Esophagus squamous epithelium (tissue), 4 donors: Measurements from ENCODE around the gene EDEM1.

Experiments
- POLR2A ChIP-seq, 4 donors: fragments of 450-650 bp; IDR thresholded peaks; one replicate each; pipeline ENCODE4 v1.6.1; 2017; ENCODE audit warnings: antibody characterized with exemption in 4 of 4, mild to moderate bottlenecking in 4 of 4, moderate library complexity in 3 of 4
- TF ChIP-seq, protein P1 (sequence below), 6 experiments: fragments of 450-650 bp in 4 of 6; fragments of 200-600 bp in 2 of 6; sonication (generic) in 2 of 6; IDR thresholded peaks; one replicate each; pipeline ENCODE4 v1.5.1; 2016 to 2019; ENCODE audit warnings: antibody characterized with exemption in 6 of 6, mild to moderate bottlenecking in 4 of 6, moderate library complexity in 4 of 6

- TF ChIP-seq, protein P1, sequence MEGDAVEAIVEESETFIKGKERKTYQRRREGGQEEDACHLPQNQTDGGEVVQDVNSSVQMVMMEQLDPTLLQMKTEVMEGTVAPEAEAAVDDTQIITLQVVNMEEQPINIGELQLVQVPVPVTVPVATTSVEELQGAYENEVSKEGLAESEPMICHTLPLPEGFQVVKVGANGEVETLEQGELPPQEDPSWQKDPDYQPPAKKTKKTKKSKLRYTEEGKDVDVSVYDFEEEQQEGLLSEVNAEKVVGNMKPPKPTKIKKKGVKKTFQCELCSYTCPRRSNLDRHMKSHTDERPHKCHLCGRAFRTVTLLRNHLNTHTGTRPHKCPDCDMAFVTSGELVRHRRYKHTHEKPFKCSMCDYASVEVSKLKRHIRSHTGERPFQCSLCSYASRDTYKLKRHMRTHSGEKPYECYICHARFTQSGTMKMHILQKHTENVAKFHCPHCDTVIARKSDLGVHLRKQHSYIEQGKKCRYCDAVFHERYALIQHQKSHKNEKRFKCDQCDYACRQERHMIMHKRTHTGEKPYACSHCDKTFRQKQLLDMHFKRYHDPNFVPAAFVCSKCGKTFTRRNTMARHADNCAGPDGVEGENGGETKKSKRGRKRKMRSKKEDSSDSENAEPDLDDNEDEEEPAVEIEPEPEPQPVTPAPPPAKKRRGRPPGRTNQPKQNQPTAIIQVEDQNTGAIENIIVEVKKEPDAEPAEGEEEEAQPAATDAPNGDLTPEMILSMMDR (IDR thresholded peaks at IDR 0.05): no peak
- no peak for TF ChIP-seq POLR2A (IDR thresholded peaks at IDR 0.05)
Observed at GRCh38 chr3:5138214-5138981, 49.1 kb upstream of the EDEM1 start.
